Measurements from ENCODE around the gene FLNB.
"Not testable (repeated sequence)": the region's sequence is repeated elsewhere in the genome, so short reads cannot be mapped to it uniquely, and the experiment has no call there.

Gene FLNB

GRCh38 chr3:58200121-58200709 is 192.0 kb downstream of the FLNB start:
- Histone ChIP-seq H3K27me3 (replicated peaks; ENCODE audit: insufficient read depth, low read length) (no peaks in the 10 kb centered on the region), H3K27ac (ENCODE audit: low read length) (no peak overlapping the region)

GRCh38 chr3:58200846-58201355 is 192.7 kb downstream of the FLNB start:
- TF ChIP-seq EZH2 (optimal IDR thresholded peaks at IDR 0.05; ENCODE audit: low read depth, low read length) (no peak), EZH2phosphoT487 (IDR thresholded peaks at IDR 0.05; ENCODE audit: low read length) (no peak), CTCF (IDR thresholded peaks at IDR 0.05; ENCODE audit: low read length) (no peak)
- H3K4me2 ChIP-seq (ENCODE audit: low read depth, low read length), result no peak overlapping the region
- no peak for DNase-seq
- H3K27me3 ChIP-seq (replicated peaks; ENCODE audit: insufficient read depth, low read length), result no peaks in the 10 kb centered on the region
- no peaks in the 10 kb centered on the region for H3F3A ChIP-seq (ENCODE audit: insufficient read depth, low read length)
- H3K36me3 ChIP-seq (replicated peaks; ENCODE audit: insufficient read depth, low read length), result no peaks in the 10 kb centered on the region
- H3K9me2 ChIP-seq (replicated peaks; ENCODE audit: insufficient read depth, low read length), result no peaks in the 10 kb centered on the region
- no peaks in the 10 kb centered on the region for H3K9me3 ChIP-seq (replicated peaks; ENCODE audit: insufficient read depth, low read length)
- H3K9ac ChIP-seq (ENCODE audit: low read length), result no peak overlapping the region
- H3K27ac ChIP-seq (ENCODE audit: low read length), result no peak overlapping the region
- H3K4me3 ChIP-seq (ENCODE audit: low read length), result no peak overlapping the region
- H4K20me1 ChIP-seq (ENCODE audit: insufficient read depth, low read length), result no peaks in the 10 kb centered on the region
- H2AFZ ChIP-seq (ENCODE audit: low read length), result no peak overlapping the region
- no peaks in the 10 kb centered on the region for H3K79me2 ChIP-seq (ENCODE audit: low read length)
- peaks cover 7% of the 10 kb centered on the region for H3K4me1 ChIP-seq (ENCODE audit: low read length)

More at GRCh38 chr3:58200121-58200709, 192.0 kb downstream of the FLNB start:
- no peak overlapping the region for H3K4me3 ChIP-seq (ENCODE audit: low read length)
- H3K9me2 ChIP-seq (replicated peaks; ENCODE audit: insufficient read depth, low read length), result no peaks in the 10 kb centered on the region
- H3K4me2 ChIP-seq (ENCODE audit: low read depth, low read length), result no peak overlapping the region
- TF ChIP-seq EZH2 (optimal IDR thresholded peaks at IDR 0.05; ENCODE audit: low read depth, low read length), result no peak
- TF ChIP-seq EZH2phosphoT487 (IDR thresholded peaks at IDR 0.05; ENCODE audit: low read length), result no peak
- H2AFZ ChIP-seq (ENCODE audit: low read length), result no peak overlapping the region
- no peaks in the 10 kb centered on the region for H3K9me3 ChIP-seq (replicated peaks; ENCODE audit: insufficient read depth, low read length)
- DNase-seq, result no peak
- no peak overlapping the region for H3K9ac ChIP-seq (ENCODE audit: low read length)
- H3K4me1 ChIP-seq (ENCODE audit: low read length), result peaks cover 7% of the 10 kb centered on the region
- no peaks in the 10 kb centered on the region for H3K79me2 ChIP-seq (ENCODE audit: low read length)
- H4K20me1 ChIP-seq (ENCODE audit: insufficient read depth, low read length), result no peaks in the 10 kb centered on the region
- no peaks in the 10 kb centered on the region for H3F3A ChIP-seq (ENCODE audit: insufficient read depth, low read length)
- H3K36me3 ChIP-seq (replicated peaks; ENCODE audit: insufficient read depth, low read length), result no peaks in the 10 kb centered on the region

- H3K9ac ChIP-seq (ENCODE audit: low read length); H3K9me2 ChIP-seq (replicated peaks; ENCODE audit: insufficient read depth, low read length); H3K27me3 ChIP-seq (replicated peaks; ENCODE audit: insufficient read depth, low read length); H3F3A ChIP-seq (ENCODE audit: insufficient read depth, low read length); H4K20me1 ChIP-seq (ENCODE audit: insufficient read depth, low read length); H3K4me1 ChIP-seq (ENCODE audit: low read length); H3K79me2 ChIP-seq (ENCODE audit: low read length); H3K9me3 ChIP-seq (replicated peaks; ENCODE audit: insufficient read depth, low read length); H3K36me3 ChIP-seq (replicated peaks; ENCODE audit: insufficient read depth, low read length); DNase-seq; H3K4me3 ChIP-seq (ENCODE audit: low read length); H3K27ac ChIP-seq (ENCODE audit: low read length); H2AFZ ChIP-seq (ENCODE audit: low read length); H3K4me2 ChIP-seq (ENCODE audit: low read depth, low read length): not testable (repeated sequence)
Measured at GRCh38 chr3:58201451-58201850, 193.2 kb downstream of the FLNB start.

GRCh38 chr3:58202917-58203360 is 194.7 kb downstream of the FLNB start:
- no peak for DNase-seq
- H3F3A ChIP-seq (ENCODE audit: insufficient read depth, low read length), result no peaks in the 10 kb centered on the region

More at GRCh38 chr3:58202917-58203360, 194.7 kb downstream of the FLNB start:
- H3K9me3 ChIP-seq (replicated peaks; ENCODE audit: insufficient read depth, low read length), result no peaks in the 10 kb centered on the region
- no peak overlapping the region for H3K9ac ChIP-seq (ENCODE audit: low read length)
- H3K9me2 ChIP-seq (replicated peaks; ENCODE audit: insufficient read depth, low read length), result no peaks in the 10 kb centered on the region
- H3K27me3 ChIP-seq (replicated peaks; ENCODE audit: insufficient read depth, low read length), result no peaks in the 10 kb centered on the region
- H3K36me3 ChIP-seq (replicated peaks; ENCODE audit: insufficient read depth, low read length), result no peaks in the 10 kb centered on the region
- no peak overlapping the region for H3K4me2 ChIP-seq (ENCODE audit: low read depth, low read length)
- TF ChIP-seq CTCF (IDR thresholded peaks at IDR 0.05; ENCODE audit: low read length) (no peak), EZH2 (optimal IDR thresholded peaks at IDR 0.05; ENCODE audit: low read depth, low read length) (no peak), EZH2phosphoT487 (IDR thresholded peaks at IDR 0.05; ENCODE audit: low read length) (no peak)
- H3K4me3 ChIP-seq (ENCODE audit: low read length), result no peak overlapping the region
- H2AFZ ChIP-seq (ENCODE audit: low read length), result no peak overlapping the region
- H3K4me1 ChIP-seq (ENCODE audit: low read length), result no peaks in the 10 kb centered on the region
- H3K27ac ChIP-seq (ENCODE audit: low read length), result no peak overlapping the region
- no peaks in the 10 kb centered on the region for H4K20me1 ChIP-seq (ENCODE audit: insufficient read depth, low read length)
- no peaks in the 10 kb centered on the region for H3K79me2 ChIP-seq (ENCODE audit: low read length)
